Astrocyte of the cerebellum (primary cell): ENCODE results near the gene GRK5.

Experiments used
- DNase-seq: peaks from one replicate; pipeline ENCODE4 v3.0.0-alpha.2; 2011; ENCODE audit warnings: low read depth
- H3K4me3 ChIP-seq: 2 replicates; pipeline ENCODE4 v1.5.1; 2011; ENCODE audit warnings: mild to moderate bottlenecking, low read depth, low read length, moderate library complexity
- in situ Hi-C: cut with HindIII; loops from 2 replicates; pipeline ENCODE4 v1.10.0; 2017; ENCODE audit warnings: low sequenced_read_pairs
- TF ChIP-seq, protein P1 (sequence below): IDR thresholded peaks from 2 replicates; pipeline ENCODE4 v1.5.1; 2012; ENCODE audit warnings: low read length, low read depth, moderate library complexity, mild to moderate bottlenecking; ENCODE audit errors: missing control alignments

Gene GRK5

DNA sequence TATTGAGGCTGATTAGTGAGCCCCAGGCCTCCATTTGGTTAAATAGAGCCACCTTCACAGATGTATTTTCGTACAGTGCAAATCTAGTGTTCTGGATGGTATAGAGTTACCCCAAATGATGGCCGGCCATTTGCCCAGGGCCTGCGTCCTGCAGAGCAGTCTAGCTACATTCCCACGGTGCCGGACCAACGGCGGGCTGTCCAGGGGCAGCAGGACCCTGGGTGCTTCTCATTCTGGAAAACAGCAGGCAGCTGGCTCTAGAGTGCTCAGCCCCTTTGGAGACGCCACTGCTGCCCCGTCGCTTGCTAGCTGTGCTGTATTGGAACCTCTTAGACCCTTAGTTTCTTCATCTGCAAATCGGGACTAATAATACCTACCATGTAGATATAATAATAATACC lies 186.1 kb downstream of the GRK5 start:
- in situ Hi-C loops, result no loop called here
- no peak overlapping the region for H3K4me3 ChIP-seq
- DNase-seq, result no peak
- TF ChIP-seq, protein P1, sequence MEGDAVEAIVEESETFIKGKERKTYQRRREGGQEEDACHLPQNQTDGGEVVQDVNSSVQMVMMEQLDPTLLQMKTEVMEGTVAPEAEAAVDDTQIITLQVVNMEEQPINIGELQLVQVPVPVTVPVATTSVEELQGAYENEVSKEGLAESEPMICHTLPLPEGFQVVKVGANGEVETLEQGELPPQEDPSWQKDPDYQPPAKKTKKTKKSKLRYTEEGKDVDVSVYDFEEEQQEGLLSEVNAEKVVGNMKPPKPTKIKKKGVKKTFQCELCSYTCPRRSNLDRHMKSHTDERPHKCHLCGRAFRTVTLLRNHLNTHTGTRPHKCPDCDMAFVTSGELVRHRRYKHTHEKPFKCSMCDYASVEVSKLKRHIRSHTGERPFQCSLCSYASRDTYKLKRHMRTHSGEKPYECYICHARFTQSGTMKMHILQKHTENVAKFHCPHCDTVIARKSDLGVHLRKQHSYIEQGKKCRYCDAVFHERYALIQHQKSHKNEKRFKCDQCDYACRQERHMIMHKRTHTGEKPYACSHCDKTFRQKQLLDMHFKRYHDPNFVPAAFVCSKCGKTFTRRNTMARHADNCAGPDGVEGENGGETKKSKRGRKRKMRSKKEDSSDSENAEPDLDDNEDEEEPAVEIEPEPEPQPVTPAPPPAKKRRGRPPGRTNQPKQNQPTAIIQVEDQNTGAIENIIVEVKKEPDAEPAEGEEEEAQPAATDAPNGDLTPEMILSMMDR, result no peak

DNA sequence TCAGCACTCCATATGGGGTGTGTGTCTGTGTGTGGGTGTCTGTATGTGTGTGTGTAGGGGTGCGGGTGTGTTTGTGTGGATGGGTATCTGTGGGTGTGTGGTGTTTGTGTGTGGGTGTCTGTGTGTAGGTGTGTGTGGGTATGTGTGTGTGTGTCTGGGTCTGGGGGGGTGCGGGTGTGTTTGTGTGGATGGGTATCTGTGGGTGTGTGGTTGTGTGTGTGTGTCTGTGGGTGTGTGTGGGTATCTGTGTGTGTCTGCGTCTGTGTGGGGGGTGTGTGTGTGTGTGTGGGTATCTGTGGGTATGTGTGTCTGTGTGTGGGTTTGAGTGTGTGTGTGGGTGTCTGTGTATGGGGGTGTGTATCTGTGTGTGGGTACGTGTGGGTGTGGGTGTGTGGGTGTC lies 186.5 kb downstream of the GRK5 start:
- in situ Hi-C loops, result no loop called here
- TF ChIP-seq, protein P1, result no peak
- H3K4me3 ChIP-seq, result no peak overlapping the region
- DNase-seq, result no peak

DNA sequence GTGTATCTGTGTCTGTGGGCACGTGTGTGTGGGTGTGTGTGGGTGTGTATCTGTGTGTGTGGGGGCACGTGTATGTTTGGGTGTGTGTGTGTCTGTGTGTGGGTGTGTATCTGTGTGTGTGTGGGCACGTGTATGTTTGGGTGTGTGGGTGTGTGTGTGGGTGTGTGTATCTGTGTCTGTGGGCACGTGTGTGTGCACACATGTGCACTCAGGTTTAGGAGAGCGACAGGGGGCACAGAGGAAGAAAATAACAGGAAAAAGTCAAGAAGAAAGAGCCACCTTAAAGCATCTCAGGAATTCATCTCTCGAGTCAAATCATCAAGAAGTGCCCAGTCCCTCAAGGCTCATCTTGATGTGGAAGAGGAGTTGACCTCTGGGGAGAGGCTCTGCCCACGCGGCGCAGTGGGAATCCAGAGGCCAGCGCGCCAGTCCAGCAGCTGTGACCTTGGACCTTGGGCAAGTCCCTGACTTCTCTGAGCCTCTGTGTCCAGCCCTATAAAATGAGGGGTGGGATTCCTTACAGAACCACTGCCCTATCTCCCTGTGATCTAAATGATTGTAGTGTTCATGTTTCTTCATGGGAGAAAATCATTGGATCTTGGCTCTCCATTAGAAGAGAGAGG lies 187.4 kb downstream of the GRK5 start:
- no peak for DNase-seq
- TF ChIP-seq, protein P1, result no peak
- in situ Hi-C loops, result no loop called here
- no peak overlapping the region for H3K4me3 ChIP-seq

DNA sequence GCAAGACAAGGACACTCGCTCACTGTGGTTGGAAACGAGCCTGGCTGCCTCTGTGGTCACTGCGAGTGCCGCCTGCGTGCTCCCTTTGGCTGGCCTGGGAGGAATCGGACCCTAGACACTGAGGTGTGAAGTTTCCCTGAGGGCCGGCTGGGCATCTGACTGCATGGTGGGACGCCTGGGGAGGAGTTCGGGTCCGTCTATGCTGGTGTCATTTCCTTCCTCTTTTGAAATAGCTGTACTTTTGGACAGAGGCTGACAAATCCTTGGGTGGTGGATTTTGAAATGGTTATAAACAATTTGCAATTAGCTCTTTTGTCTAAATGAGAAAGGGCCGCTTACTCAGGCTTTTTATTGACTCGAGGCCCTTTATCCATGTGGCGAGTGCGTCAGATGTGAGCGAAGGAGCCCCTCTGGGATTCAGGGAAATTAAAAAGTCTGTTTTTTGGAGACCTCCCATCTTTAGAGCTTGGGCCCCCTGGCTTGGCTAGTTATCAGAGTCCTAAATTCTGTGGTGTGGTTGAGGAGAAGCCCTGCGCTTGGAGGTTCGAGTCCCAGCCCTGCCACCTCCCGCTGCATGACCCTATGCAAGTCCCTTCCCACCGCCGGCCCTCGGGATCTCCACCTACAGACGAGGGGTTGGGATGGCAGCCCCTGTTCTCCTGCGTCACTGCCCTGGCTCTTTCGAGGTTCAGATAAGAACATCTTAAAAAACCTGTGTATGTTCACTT lies 188.1 kb downstream of the GRK5 start:
- DNase-seq, result no peak
- in situ Hi-C loops, result no loop called here
- H3K4me3 ChIP-seq, result no peak overlapping the region
- TF ChIP-seq, protein P1, result no peak

DNA sequence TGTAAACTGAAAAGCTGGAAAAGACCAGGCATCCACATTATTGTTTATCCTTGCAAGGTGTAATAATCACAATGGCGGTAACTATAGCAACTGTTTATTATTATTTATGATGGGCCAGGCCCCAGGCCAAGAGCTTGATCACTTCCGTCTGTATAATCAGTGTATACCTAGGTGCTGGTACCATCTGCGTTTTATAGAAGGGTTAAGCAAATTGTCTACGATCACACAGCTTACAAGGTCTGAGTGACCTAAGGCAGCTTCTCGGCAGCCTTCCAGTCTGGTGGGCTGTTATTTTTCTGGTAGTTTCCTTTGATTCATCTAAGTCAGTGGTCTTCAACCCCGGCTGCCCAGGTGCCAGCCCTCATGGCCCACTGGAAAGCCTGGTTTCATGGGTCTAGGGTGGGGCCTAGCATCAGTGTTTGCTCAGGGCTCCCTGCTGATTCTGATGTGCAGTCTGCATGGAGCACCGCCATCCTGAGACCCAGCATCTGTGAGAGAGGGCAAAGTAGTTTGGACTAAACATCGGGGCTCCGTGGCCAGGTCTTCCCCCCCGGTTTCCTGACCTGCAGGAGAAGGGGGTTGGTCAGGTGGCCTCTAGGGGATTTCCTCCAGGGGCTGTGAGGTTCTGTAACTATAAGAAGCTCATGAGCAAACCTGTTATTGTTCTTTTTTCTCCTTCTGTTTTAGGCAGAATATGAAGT lies 188.8 kb downstream of the GRK5 start:
- TF ChIP-seq, protein P1, result no peak
- H3K4me3 ChIP-seq, result no peak overlapping the region
- no peak for DNase-seq
- in situ Hi-C loops, result no loop called here

DNA sequence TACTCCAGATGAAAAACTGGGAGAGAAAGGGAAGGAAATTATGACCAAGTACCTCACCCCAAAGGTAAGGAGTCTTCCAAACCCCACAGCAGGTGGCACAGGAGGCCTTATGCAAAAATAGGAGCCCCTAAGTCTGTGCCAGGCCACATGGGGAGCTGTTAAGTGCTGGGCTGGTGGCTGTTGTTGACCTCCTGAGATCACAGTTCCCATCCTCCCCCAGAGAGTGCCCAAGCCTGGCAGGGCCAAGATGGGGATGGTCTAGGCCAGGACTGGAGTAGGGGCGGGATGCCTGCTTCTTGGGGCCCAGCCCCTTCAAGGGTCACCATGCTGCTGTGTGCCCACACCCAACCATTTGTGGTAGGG lies 189.3 kb downstream of the GRK5 start:
- TF ChIP-seq, protein P1, result no peak
- no peak overlapping the region for H3K4me3 ChIP-seq
- DNase-seq, result no peak
- in situ Hi-C loops, result no loop called here
